ENCODE measurements around the gene CMC2. TPM values are rescaled to one million over a fixed set of nuclear protein-coding genes. Genes with fewer than 3 reads are reported as not detected.

Gene CMC2
- total and polyA plus RNA-seq, 5 donors from 2014 or later, result 78.1 to 210 (median 164) TPM

Other genes with a start within 250 kb of the CMC2 start
- 37.6 TPM for gene CDYL2, start 202.3 kb downstream of the CMC2 start, total RNA-seq
- gene CDYL2, start 202.3 kb downstream of the CMC2 start, polyA plus RNA-seq, result 1 to 10 TPM; 1.2 to 2.2 (median 1.5) TPM
- 13.5 TPM for gene CENPN, start 329 bp upstream of the CMC2 start, total RNA-seq
- 10 to 100 TPM in 1 of 4 donors, 1 to 10 TPM in 3; 3.4 to 11.6 (median 6.8) TPM for gene CENPN, start 329 bp upstream of the CMC2 start, polyA plus RNA-seq
- gene ATMIN, start 29.0 kb upstream of the CMC2 start, total RNA-seq, result 32.7 TPM
- gene ATMIN, start 29.0 kb upstream of the CMC2 start, polyA plus RNA-seq, result 10 to 100 TPM; 25.9 to 42.9 (median 32.0) TPM
- not detected for gene C16orf46, start 70.4 kb upstream of the CMC2 start, total RNA-seq
- gene C16orf46, start 70.4 kb upstream of the CMC2 start, polyA plus RNA-seq, result under 1 TPM in 2 of 4 donors, not detected in 2; 0.32 to 0.57 TPM
- 3.4 TPM for gene GCSH, start 89.5 kb upstream of the CMC2 start, total RNA-seq
- 1 to 10 TPM; 3.9 to 8.2 (median 6.7) TPM for gene GCSH, start 89.5 kb upstream of the CMC2 start, polyA plus RNA-seq
- not detected for gene BCO1, start 231.8 kb upstream of the CMC2 start, total RNA-seq
- not detected for gene BCO1, start 231.8 kb upstream of the CMC2 start, polyA plus RNA-seq

Measured in CD4-positive, CD25-positive, alpha-beta regulatory T cell (primary cell).